Body of pancreas (tissue), 4 donors: Measurements from ENCODE around the gene PLA2G4B. TPM values are rescaled to one million over a fixed set of nuclear protein-coding genes. Genes with fewer than 3 reads are reported as not detected.

Experiments
- ATAC-seq: fragments of 150-250 bp; one replicate; pipeline ENCODE4 v1.9.1; 2016
- DNase-seq, 4 donors: peaks; one replicate each; pipeline ENCODE4 v3.0.0-alpha.2; 2019
- H3K27ac ChIP-seq, 4 donors: fragments of 200-600 bp; sonication (generic); 1 replicate in 3 of 4; 2 replicates in 1 of 4; pipeline versions ENCODE4 v1.5.1 to v1.6.1; 2016 to 2019; ENCODE audit warnings: mild to moderate bottlenecking in 1 of 4, mixed read lengths in 1 of 4, moderate library complexity in 1 of 4
- H3K27me3 ChIP-seq, 2 donors: fragments of 200-600 bp; sonication (generic); one replicate each; pipeline ENCODE4 v1.6.0; 2016; ENCODE audit warnings: mild to moderate bottlenecking in 1 of 2
- H3K36me3 ChIP-seq, 2 donors: fragments of 200-600 bp; sonication (generic); replicated peaks in 1 of 2; 2 replicates each; pipeline ENCODE4 v1.5.1; 2016; ENCODE audit warnings: low read depth in 2 of 2; ENCODE audit not compliant: insufficient read depth in 1 of 2
- H3K4me1 ChIP-seq: fragments of 200-600 bp; sonication (generic); one replicate; pipeline ENCODE4 v1.6.0; 2016
- H3K4me3 ChIP-seq, 2 donors: fragments of 200-600 bp; sonication (generic); 1 replicate in 1 of 2; 2 replicates in 1 of 2; pipeline ENCODE4 v1.5.1; 2016 to 2019
- H3K9me3 ChIP-seq, 3 donors: fragments of 200-600 bp; sonication (generic); 1 replicate in 2 of 3; 2 replicates in 1 of 3; pipeline ENCODE4 v1.5.1; 2016
- CTCF ChIP-seq, 7 experiments: fragments of 450-650 bp in 4 of 7; fragments of 200-600 bp in 3 of 7; sonication (generic) in 3 of 7; IDR thresholded peaks; one replicate each; pipeline ENCODE4 v1.5.1; 2016 to 2019; ENCODE audit warnings: antibody characterized with exemption in 7 of 7
- POLR2A ChIP-seq, 3 donors: fragments of 450-650 bp; IDR thresholded peaks; one replicate each; pipeline ENCODE4 v1.6.1; 2016; ENCODE audit warnings: antibody characterized with exemption in 3 of 3, mild to moderate bottlenecking in 2 of 3
- WGBS, 2 donors: methylation state at CpG; one replicate each; pipeline ENCODE4 v1.1.5; 2017; 5-methylcytosine and 5-hydroxymethylcytosine counted together
- intact Hi-C: fragments of 100-400 bp; cut with DNase I; formaldehyde crosslinking; loops from one replicate; pipeline ENCODE4 v1.15.1; 2023
- total RNA-seq, 2 donors: library from RNA; depleted of rRNA; stranded (reverse); fragments of >200 nt; gene quantifications; one replicate each; pipeline ENCODE4 v1.1.0, GENCODE V29; 2016

The PLA2G4B gene
- total RNA-seq, 2 donors from 2014 or later = 17.4 to 18.1 TPM

GRCh38 chr15:41821831-41822230 lies 16.8 kb upstream of the PLA2G4B start:
- H3K4me1 ChIP-seq = peaks cover 17% of the 10 kb centered on the region
- no peaks in the 10 kb centered on the region for H3K9me3 ChIP-seq
- intact Hi-C loops = no loop called here
- TF ChIP-seq CTCF (IDR thresholded peaks at IDR 0.05) (no peak), POLR2A (IDR thresholded peaks at IDR 0.05) (no peak)
- no peaks in the 10 kb centered on the region for H3K27me3 ChIP-seq
- ATAC-seq (no peak), DNase-seq (no peak)
- H3K27ac ChIP-seq = no peak overlapping the region
- peaks cover 0 to 6% of the 10 kb centered on the region in 2 donors for H3K36me3 ChIP-seq
- WGBS, 2 donors = 82 to 100% methylated on average over 1 to 2 of the region's 4 CpGs
- H3K4me3 ChIP-seq = no peak overlapping the region

GRCh38 chr15:41822471-41822870 lies 16.2 kb upstream of the PLA2G4B start:
- intact Hi-C loops = no loop called here
- peaks cover 22% of the 10 kb centered on the region for H3K4me1 ChIP-seq
- H3K36me3 ChIP-seq = peaks cover 0 to 4% of the 10 kb centered on the region in 2 donors
- no peak for DNase-seq
- WGBS, 2 donors = 88 to 100% methylated on average over 4 to 6 of the region's 6 CpGs
- ATAC-seq = no peak
- H3K27me3 ChIP-seq = no peaks in the 10 kb centered on the region
- H3K4me3 ChIP-seq = no peak overlapping the region
- no peaks in the 10 kb centered on the region for H3K9me3 ChIP-seq
- H3K27ac ChIP-seq = no peak overlapping the region
- TF ChIP-seq POLR2A (IDR thresholded peaks at IDR 0.05) (no peak), CTCF (IDR thresholded peaks at IDR 0.05) (no peak)

GRCh38 chr15:41822957-41823356 lies 15.7 kb upstream of the PLA2G4B start:
- no peak for TF ChIP-seq POLR2A (IDR thresholded peaks at IDR 0.05)
- peaks cover 0 to 2% of the 10 kb centered on the region in 2 donors for H3K36me3 ChIP-seq
- H3K27me3 ChIP-seq = no peaks in the 10 kb centered on the region
- intact Hi-C loops = no loop called here
- no peaks in the 10 kb centered on the region for H3K9me3 ChIP-seq
- ATAC-seq = no peak
- no peak overlapping the region for H3K4me3 ChIP-seq
- H3K27ac ChIP-seq = no peak overlapping the region
- WGBS, 2 donors = 67 to 90% methylated on average over 1 to 6 of the region's 6 CpGs
- H3K4me1 ChIP-seq = peaks cover 25% of the 10 kb centered on the region
- DNase-seq = no peak

GRCh38 chr15:41823502-41823901 lies 15.1 kb upstream of the PLA2G4B start:
- no peak overlapping the region for H3K4me3 ChIP-seq
- no peaks in the 10 kb centered on the region for H3K9me3 ChIP-seq
- peaks cover 0 to 2% of the 10 kb centered on the region in 2 donors for H3K36me3 ChIP-seq
- 94 to 95% methylated on average over 3 to 11 of the region's 11 CpGs for WGBS, 2 donors
- no peak for ATAC-seq
- DNase-seq = no peak
- H3K27ac ChIP-seq = no peak overlapping the region
- TF ChIP-seq CTCF (IDR thresholded peaks at IDR 0.05) = no peak
- TF ChIP-seq POLR2A (IDR thresholded peaks at IDR 0.05) = no peak
- peaks cover 25% of the 10 kb centered on the region for H3K4me1 ChIP-seq
- intact Hi-C loops = no loop called here
- H3K27me3 ChIP-seq = no peaks in the 10 kb centered on the region

- no peaks in the 10 kb centered on the region for H3K9me3 ChIP-seq
- TF ChIP-seq CTCF (IDR thresholded peaks at IDR 0.05) (no peak), POLR2A (IDR thresholded peaks at IDR 0.05) (no peak)
- H3K36me3 ChIP-seq = peaks cover 0 to under 1% of the 10 kb centered on the region in 2 donors
- no peaks in the 10 kb centered on the region for H3K27me3 ChIP-seq
- no peak overlapping the region for H3K27ac ChIP-seq
- intact Hi-C loops = no loop called here
- no peak for DNase-seq
- H3K4me3 ChIP-seq = no peak overlapping the region
- 92 to 93% methylated on average over 8 to 19 of the region's 19 CpGs for whole genome bisulfite sequencing, 2 donors
- H3K4me1 ChIP-seq = peaks cover 32% of the 10 kb centered on the region
- ATAC-seq = no peak
These were observed 14.4 kb upstream of the PLA2G4B start for GRCh38 chr15:41824062-41824745.
